NCI-H2107 (cell line): Measurements from ENCODE around the gene C6orf52.
A peak's percentile ranks its signal among the peaks of the same experiment; 100 is the strongest.
"Not testable (repeated sequence)": the region's sequence is repeated elsewhere in the genome, so short reads cannot be mapped to it uniquely, and the experiment has no call there.

Experiments
- DNase-seq: peaks from one replicate; lab custom pipeline; 2025; lab: John Stamatoyannopoulos, UW

Gene C6orf52

GRCh38 chr6:10694302-10695085 lies at the start of gene C6orf52, which contains the start of gene PAK1IP1:
Gene C6orf52, minus strand, starts transcription at chr6:10694616. Its CDS starts 7,066 bp downstream, at chr6:10687550.
Gene PAK1IP1, plus strand, starts transcription at chr6:10694972. Its CDS starts 14 bp downstream, at chr6:10694986.
- DNase-seq: peak; percentile 77

- DNase-seq: no peak
These were observed 49.1 kb upstream of the C6orf52 start for GRCh38 chr6:10743515-10743914.

DNA sequence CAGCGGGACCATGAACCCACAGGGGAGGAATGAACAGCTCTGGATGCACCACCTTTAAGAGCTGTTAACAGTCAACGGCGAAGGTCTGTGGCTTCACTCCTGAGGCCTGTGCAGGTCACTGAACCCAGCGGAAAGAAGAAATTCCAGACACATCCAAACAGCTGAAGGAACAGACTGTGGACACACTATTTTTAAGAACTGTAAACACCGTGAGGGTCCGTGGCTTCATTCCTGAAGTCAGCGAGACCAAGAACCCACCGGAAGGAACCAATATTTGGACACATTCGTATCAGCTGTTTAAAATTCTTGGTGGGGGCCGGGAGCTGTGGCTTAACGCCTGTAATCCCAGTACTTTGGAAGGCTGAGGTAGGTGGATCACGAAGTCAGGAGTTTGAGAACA lies 47.8 kb upstream of the C6orf52 start:
- DNase-seq: no peak

- DNase-seq: not testable (repeated sequence)
These were observed 47.2 kb upstream of the C6orf52 start for GRCh38 chr6:10741643-10742042.

GRCh38 chr6:10740061-10740460 lies 45.6 kb upstream of the C6orf52 start:
- no peak for DNase-seq

DNA sequence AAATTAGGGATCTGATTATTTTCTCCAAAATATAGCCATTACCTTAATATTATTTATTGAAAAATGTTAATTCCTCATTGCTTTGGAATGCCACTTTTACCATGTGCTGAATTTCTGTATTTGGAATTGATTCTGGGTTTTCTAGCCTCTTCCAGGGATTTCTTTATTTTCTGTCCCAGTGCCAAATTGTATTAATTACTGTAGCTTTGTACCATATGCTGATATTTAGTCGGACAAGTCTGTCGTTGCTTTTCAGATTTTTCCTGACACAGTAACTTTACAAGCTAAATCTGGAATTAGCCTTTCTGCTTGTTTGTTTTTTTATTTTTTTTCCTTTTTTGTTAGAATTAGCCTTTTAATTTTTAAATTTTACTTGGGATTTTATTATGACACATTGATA lies 42.3 kb upstream of the C6orf52 start:
- DNase-seq: no peak

- no peak for DNase-seq
These were observed 39.4 kb upstream of the C6orf52 start for GRCh38 chr6:10733863-10734262.

DNA sequence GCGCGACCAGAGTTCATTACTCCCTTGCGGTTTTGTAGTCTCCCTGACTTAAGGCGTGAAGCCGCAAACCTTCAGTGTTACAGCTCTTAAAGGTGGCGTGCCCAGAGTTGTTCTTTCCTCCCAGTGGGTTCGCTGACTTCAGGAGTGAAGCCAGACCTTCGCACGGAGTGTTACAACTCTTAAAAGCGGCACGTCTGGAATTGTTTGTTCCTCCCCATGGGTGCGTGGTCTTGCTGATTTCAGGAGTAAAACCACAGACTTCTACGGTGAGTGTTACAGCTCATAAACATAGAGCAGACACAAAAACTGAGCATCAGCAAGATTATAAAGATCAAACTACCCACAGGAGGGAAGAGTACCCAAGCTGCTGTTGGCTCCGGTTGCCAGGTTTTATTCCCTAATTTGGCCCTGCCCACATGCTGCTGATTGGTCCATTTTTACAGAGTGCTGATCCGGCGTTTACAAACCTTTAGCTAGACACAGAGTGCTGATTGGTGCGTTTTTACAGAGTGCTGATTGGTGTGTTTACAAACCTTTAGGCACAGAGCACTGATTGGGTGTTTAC lies 38.8 kb upstream of the C6orf52 start:
- no peak for DNase-seq

DNA sequence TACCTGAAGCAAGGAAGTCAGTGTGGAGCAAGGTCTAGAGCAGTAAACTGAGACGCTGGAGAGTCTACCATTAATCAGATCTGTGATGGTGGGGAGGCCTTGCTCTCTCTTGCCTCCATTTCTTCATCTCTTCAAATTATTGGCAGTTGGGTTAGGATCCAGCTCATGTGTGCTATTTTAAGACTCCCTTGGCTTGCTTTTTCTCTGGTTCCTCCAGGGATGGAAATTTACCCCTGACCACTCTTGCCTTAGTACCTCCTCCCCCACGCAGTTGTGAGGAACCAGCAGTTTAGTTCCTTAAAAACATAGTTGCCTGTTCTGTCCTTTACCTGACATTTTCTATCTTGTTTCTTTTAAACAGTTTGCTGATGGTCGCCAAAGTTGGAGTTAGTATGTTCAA lies 35.8 kb upstream of the C6orf52 start:
- no peak for DNase-seq

DNA sequence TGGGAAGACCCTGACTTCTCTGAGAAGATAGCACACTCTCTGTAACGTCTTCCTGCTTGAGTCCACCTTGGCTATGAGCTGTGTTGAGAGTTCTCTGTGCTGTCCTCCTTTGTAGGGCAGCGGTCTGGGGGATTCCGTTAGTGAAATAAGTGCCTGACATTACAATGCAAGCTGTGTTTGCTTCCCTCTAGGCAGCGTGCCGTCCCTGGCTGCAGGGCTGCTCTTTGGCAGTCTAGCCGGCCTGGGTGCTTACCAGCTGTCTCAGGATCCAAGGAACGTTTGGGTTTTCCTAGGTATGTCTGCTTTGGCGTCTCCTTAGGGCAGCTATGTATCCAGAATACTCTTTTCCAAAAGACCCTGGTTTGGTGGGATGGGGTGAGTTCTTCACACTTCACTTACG lies 31.3 kb upstream of the C6orf52 start:
- no peak for DNase-seq

DNA sequence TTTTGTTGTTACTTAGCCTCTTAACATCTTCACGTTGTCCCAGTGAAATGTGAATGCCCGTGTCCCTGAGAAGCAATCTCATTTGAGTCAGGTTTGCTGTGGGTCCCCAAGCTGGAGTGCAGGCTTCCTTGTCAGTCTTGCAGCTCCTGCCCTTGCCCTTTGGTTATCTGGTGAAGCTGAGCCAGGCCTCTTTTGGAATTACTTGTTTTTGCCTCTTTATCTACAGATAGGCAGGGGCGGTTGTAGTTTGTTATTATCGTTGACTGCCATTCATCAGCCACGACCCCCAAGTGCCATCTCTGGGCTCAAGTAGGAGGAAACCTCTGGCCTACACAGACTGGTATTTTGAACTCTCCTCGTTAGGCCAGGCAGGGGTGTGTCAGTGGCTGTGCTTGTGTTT lies 30.6 kb upstream of the C6orf52 start:
- no peak for DNase-seq

DNA sequence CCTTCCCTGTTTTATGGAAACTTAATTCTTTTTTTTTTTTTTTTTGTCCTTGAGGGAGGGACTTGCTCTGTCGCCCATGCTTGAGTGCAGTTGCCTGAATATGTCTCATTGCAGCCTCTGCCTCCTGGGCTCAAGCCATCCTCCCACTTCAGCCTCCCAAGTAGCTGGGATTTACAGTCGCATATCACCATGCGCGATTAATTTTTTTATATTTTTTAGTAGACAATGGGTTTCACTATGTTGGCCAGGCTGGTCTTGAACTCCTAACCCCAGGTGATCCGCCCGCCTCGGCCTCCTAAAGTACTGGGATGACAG lies 29.1 kb upstream of the C6orf52 start:
- DNase-seq: no peak

GRCh38 chr6:10722820-10723566 lies 28.6 kb upstream of the C6orf52 start, which contains the start of gene TMEM14C:
Gene TMEM14C, plus strand, starts transcription at chr6:10723070. Its CDS starts 1,544 bp downstream, at chr6:10724614.
- DNase-seq: peak; percentile 70

DNA sequence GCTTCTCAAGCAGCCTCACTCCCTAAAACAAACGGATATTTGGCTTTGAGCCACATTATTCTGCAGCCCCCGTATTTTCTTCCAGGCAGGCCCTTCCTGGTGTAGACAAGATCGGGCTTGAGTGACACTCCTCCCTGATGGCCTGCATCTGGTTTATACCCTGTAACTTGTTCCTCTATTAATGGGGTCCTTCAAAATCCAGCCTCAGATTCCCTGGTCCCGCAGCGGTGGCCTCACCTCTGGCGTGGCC lies 28.1 kb upstream of the C6orf52 start:
- DNase-seq: no peak

DNA sequence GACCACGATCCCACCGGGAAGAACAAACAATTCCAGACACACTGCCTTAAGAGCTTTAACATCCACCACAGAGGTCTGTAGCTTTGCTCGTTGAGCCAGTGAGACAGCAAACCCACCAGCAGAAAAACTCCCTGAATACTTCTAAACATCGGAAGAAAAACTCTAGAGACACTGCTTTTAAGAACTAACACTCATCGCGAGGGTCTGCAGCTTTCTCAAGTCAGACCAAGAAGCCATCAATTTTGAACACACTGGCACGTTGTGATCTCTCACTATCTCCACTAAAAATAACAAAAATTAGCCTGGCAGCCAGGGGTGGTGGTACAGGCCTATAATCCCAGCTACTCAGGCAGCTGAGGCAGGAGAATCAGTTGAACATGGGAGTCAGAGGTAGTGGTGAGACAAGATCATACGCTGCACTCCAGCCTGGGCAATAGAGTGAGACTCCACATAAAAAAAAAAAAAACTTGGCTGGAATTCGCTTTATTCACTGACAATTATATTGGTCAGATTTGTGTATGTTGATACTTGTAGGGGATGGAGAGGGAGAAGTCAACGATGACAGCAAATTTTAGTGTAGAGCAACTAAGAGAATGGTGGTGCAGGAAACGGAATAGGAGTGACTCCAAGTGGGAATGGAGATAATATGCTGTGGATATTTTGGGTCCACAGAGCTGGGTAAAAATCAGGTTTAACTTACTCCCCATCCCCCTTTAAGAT lies 27.6 kb upstream of the C6orf52 start:
- no peak for DNase-seq

DNA sequence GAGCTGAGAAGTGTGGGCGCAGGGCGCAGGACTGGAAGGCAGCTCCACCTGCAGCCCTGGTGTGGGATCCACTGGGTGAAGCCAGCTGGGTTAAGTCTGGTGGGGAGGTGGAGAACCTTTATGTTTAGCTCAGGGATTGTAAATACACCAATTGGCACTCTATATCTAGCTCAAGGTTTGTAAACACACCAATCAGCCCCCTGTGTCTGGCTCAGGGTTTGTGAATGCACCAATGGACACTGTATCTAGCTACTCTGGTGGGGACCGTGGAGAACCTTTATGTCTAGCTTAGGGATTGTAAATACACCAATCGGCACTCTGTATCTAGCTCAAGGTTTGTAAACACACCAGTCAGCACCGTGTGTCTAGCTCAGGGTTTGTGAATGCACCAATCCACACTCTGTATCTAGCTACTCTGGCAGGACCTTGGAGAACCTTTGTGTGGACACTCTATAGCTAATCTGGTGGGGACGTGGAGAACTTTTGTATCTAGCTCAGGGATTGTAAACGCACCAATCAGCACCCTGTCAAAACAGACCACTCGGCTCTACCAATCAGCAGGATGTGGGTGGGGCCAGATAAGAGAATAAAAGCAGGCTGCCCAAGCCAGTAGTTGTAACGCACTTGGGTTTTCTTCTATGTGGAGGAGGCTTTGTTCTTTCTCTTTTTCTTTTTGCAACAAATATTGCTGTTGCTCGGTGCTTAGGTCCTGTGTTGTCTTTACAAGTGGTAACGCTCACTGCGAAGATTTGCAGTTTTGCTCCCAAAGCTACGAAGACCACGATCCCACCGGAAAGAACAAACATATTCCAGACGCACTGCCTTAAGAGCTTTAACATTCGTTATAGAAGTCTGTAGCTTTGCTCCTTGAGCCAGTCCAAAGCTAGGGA lies 26.8 kb upstream of the C6orf52 start:
- not testable (repeated sequence) for DNase-seq

DNA sequence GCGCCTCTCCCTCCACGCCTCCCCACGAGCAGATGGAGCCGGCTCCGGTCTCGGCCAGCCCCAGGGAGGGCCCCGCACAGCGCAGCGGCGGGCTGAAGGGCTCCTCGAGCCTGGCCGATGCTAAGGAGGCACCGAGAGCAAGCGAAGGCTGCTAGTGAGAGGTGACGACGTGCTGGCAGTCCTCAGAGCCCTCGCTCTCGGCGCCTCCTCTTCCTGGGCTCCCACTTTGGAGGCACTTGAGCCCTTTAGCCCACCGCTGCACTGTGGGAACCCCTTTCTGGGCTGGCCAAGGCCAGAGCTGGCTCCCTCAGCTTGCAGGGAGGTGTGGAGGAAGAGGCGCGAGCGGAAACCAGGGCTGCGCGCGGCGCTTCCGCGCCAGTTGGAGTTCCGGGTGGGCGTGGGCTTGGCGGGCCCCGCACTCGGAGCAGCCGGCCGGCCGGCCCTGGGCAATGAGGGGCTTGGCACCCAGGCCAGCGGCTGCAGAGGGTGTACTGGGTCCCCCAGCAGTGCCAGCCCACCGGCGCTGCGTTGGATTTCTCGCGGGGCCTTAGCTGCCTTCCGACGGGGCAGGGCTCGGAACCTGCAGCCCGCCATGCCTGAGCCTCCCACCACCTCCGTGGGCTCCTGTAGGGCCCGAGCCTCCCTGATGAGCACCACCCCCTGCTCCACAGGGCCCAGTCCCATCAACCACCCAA lies 26.0 kb upstream of the C6orf52 start:
- DNase-seq: no peak

GRCh38 chr6:10719964-10720264 lies 25.5 kb upstream of the C6orf52 start:
- DNase-seq: no peak

- DNase-seq: no peak
These were observed 25.0 kb upstream of the C6orf52 start for GRCh38 chr6:10719296-10719963.

DNA sequence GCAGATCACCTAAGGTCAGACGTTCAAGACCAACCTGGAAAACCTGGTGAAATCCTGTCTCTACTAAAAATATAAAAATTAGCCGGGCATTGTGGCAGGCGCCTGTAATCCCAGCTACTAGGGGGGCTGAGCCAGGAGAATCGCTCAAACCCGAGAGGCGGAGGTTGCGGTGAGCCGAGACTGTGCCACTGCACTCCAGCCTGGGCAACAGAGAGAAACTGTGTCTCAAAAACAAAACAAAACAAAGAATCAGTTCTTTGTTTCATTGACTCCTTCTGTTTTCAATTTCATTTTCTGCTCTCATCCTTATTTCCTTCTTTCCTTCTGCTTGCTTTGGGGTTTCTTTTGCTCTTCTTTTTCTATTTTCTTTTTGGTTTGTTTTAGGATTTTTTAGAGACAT lies 19.5 kb upstream of the C6orf52 start:
- no peak for DNase-seq

DNA sequence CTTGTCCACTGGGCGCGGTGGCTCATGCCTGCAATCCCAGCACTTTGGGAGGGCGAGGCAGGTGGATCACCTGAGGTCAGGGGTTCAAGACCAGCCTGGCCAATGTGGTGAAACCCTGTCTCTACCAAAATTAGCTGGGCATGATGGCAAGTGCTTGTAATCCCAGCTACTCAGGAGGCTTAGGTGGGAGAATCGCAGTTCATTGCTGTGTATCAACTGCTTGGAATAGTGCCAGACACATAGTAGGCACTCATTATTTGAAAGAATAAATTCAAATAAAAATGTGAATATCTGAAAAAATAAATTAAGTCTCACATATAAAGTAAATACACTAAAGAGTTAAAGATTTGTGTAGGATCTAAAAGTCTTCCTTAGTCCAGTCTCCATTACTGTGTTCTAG lies 2.2 kb upstream of the C6orf52 start:
- no peak for DNase-seq
